Ureter (tissue), 1 donor: ENCODE measurements around the gene GALNS. TPM values are rescaled to one million over a fixed set of nuclear protein-coding genes. Genes with fewer than 3 reads are reported as not detected.
A peak's percentile ranks its signal among the peaks of the same experiment; 100 is the strongest.
"Not testable (repeated sequence)": the region's sequence is repeated elsewhere in the genome, so short reads cannot be mapped to it uniquely, and the experiment has no call there.

Source experiments
- DNase-seq: peaks from one replicate; pipeline ENCODE4 v3.0.0-alpha.2; 2020; ENCODE audit warnings: low spot score
- total RNA-seq: library from RNA; stranded (reverse); gene quantifications from one replicate; pipeline ENCODE4 v1.2.4, GENCODE V29; 2023
- donor health status: DM: yes; HTN: yes; CAD: no.

GALNS gene
- total RNA-seq, 1 donor from 2014 or later: 44.4 TPM

GRCh38 chr16:88889702-88890352, 33.1 kb upstream of the GALNS start:
- not testable (repeated sequence) for DNase-seq

GRCh38 chr16:88888461-88889387, 32.0 kb upstream of the GALNS start:
- no peak for DNase-seq

GRCh38 chr16:88888057-88888456, 31.3 kb upstream of the GALNS start:
- DNase-seq: no peak

- DNase-seq: peak; percentile 54
Measured at GRCh38 chr16:88886845-88887521, 30.2 kb upstream of the GALNS start.

- no peak for DNase-seq
Measured at GRCh38 chr16:88886420-88886844, 29.7 kb upstream of the GALNS start.

GRCh38 chr16:88885693-88886280, 29.0 kb upstream of the GALNS start:
- no peak for DNase-seq

- DNase-seq: no peak
Measured at GRCh38 chr16:88884569-88885271, 28.0 kb upstream of the GALNS start.

- DNase-seq: no peak
Measured at GRCh38 chr16:88883946-88884345, 27.2 kb upstream of the GALNS start.

- DNase-seq: no peak
Measured at GRCh38 chr16:88883117-88883895, 26.6 kb upstream of the GALNS start.

GRCh38 chr16:88882358-88883030, 25.7 kb upstream of the GALNS start:
- DNase-seq: no peak

- DNase-seq: no peak
Measured at GRCh38 chr16:88881675-88882357, 25.1 kb upstream of the GALNS start.

GRCh38 chr16:88881007-88881615, 24.4 kb upstream of the GALNS start:
- no peak for DNase-seq

- no peak for DNase-seq
Measured at GRCh38 chr16:88880226-88881006, 23.7 kb upstream of the GALNS start.

- no peak for DNase-seq
Measured at GRCh38 chr16:88879788-88880055, 23.0 kb upstream of the GALNS start.

- peak; percentile 77 for DNase-seq
Measured at GRCh38 chr16:88878967-88879787, 22.4 kb upstream of the GALNS start.

- no peak for DNase-seq
Measured at GRCh38 chr16:88878356-88878755, 21.6 kb upstream of the GALNS start.

GRCh38 chr16:88877564-88878289, 21.0 kb upstream of the GALNS start:
- DNase-seq: no peak
